ENCODE results near the gene FTCD. TPM values are rescaled to one million over a fixed set of nuclear protein-coding genes. Genes with fewer than 3 reads are reported as not detected.

The FTCD gene
- total and polyA plus RNA-seq, 9 of the 15 experiments (the other 6 are each of a cell fraction or from before 2014, with no cell fraction given) = 0.11 to 1.6 (median 0.67) TPM; not detected in 5

GRCh38 chr21:46153247-46154154 is 1.9 kb downstream of the FTCD start (continued):
- peak; percentile 83 for TF ChIP-seq ZNF592 (IDR thresholded peaks at IDR 0.05)
- no peak for TF ChIP-seq ZNF274 (IDR thresholded peaks at IDR 0.05; ENCODE audit: borderline replicate concordance, low read depth, low read length)
- TF ChIP-seq POLR2A (conservative IDR thresholded peaks at IDR 0.05) = 0 out of 2 replicates have a peak, but pooled peaks have one; percentile 62
- no peak for TF ChIP-seq KAT7 (CRISPR knock-in tag; IDR thresholded peaks at IDR 0.05; ENCODE audit: borderline replicate concordance)
- no peak for TF ChIP-seq MAFF (IDR thresholded peaks at IDR 0.05; ENCODE audit: low read length)
- TF ChIP-seq HMGN3 (IDR thresholded peaks at IDR 0.05; ENCODE audit: borderline replicate concordance, extremely low read depth, insufficient read length, low read depth, low read length) = peak; percentile 46
- TF ChIP-seq ZFX (CRISPR knock-in tag; IDR thresholded peaks at IDR 0.05) = peak; percentile 82
- TF ChIP-seq BACH1 (tag; IDR thresholded peaks at IDR 0.05) = no peak
- 0 out of 4 replicates have a peak, but pooled peaks of 1 of the 2 experiments have one; percentile 33 for TF ChIP-seq MLLT1 (IDR thresholded peaks at IDR 0.05)
- TF ChIP-seq ZNF224 (CRISPR knock-in tag; IDR thresholded peaks at IDR 0.05) = no peak
- TF ChIP-seq SAFB (IDR thresholded peaks at IDR 0.05; ENCODE audit: borderline replicate concordance, low read depth, low read length) = peak; percentile 74; the same call in 1 of the 2 replicates
- TF ChIP-seq DACH1 (IDR thresholded peaks at IDR 0.05; ENCODE audit: partially characterized antibody) = no peak
- no peak for TF ChIP-seq EZH2 (IDR thresholded peaks at IDR 0.05; ENCODE audit: borderline replicate concordance, low read depth, low read length)
- no peak for TF ChIP-seq E4F1 (CRISPR knock-in tag; IDR thresholded peaks at IDR 0.05; ENCODE audit: borderline replicate concordance)
- TF ChIP-seq RBFOX2 (IDR thresholded peaks at IDR 0.05; ENCODE audit: low read depth, low read length) = peak; percentile 78
- TF ChIP-seq ZNF217 (CRISPR knock-in tag; IDR thresholded peaks at IDR 0.05) = no peak
- TF ChIP-seq PTTG1 (tag; IDR thresholded peaks at IDR 0.05; ENCODE audit: low read depth) = no peak
- peak; percentile 43; the same call in 1 of the 2 replicates for TF ChIP-seq L3MBTL2 (IDR thresholded peaks at IDR 0.05)
- peak; percentile 69 for TF ChIP-seq RB1 (IDR thresholded peaks at IDR 0.05; ENCODE audit: low read depth)
- peak in 1 of 2 experiments; percentile 85; a peak in 2 of 4 replicates for TF ChIP-seq HDAC1 (IDR thresholded peaks at IDR 0.05)
